GM12875 (cell line): ENCODE data around the gene TMEM45B.
"Not testable (repeated sequence)": the region's sequence is repeated elsewhere in the genome, so short reads cannot be mapped to it uniquely, and the experiment has no call there.

ENCODE experiments used
- H3K4me3 ChIP-seq: one replicate; pipeline ENCODE4 v1.5.1; 2011; ENCODE audit warnings: low read depth, low read length, control low read depth
- TF ChIP-seq, protein P1 (sequence below): IDR thresholded peaks from 2 replicates; pipeline ENCODE4 v1.5.1; 2011; ENCODE audit warnings: low read depth, mild to moderate bottlenecking, control low read depth, inconsistent platforms, low read length, moderate library complexity, borderline replicate concordance; ENCODE audit not compliant: insufficient read depth

TMEM45B gene

DNA sequence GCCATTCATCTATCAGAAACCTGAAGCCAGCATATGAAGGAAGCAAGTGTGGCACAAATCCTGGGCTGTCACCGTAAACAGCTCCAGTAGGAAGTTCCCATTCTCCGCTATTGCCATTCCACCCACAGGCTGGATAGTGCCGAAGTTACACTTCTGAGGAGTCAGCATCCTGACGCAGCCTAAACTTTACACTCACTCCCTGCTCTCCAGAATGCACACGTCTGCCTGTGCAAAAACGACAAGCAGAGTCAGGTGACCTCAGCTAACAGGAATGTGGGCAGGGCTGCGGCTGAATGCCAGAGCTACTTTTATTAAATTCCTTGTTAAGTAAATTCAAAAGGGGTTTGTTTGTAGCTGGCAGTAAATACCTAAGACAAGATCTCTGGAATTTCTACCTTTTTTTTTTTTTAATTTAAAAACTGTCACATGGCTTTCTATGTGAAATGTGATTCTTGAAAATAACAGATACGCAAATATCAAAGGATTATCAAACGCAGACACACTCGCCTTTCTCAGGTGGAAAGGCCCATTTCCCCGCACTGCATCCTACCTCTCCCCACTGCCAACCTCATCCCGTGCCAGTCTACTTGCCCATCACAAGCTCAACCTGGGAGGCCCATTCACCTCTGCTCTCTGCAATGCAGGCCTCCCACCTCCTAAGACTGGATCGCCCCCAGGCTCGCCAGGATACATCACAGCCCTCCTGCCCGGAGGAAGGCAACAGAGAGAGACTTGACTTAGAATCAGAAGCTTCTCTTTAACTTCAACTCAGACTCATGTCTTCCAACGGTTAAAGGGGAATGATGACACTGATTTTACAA, 46.3 kb downstream of the TMEM45B start:
- no peak overlapping the region for H3K4me3 ChIP-seq

DNA sequence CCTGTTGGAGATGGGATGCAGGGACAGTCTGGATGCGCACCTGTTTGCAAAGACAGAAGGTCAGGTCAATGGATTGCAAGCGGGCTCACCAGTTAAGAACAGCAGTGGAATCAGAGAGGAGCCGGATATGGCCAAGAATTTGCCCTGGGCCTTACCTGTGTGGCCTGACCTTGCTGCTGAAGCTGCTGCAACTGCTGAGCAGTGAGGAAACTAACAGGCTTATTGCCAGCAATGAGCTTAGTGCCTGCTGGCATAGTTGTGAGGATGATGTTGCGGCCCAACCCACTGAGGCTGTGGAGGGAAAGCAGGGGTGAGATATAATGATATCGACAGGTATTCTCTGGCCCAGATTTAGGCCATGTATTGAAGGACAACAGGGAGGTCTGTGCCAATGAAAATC, 49.2 kb downstream of the TMEM45B start:
- TF ChIP-seq, protein P1, sequence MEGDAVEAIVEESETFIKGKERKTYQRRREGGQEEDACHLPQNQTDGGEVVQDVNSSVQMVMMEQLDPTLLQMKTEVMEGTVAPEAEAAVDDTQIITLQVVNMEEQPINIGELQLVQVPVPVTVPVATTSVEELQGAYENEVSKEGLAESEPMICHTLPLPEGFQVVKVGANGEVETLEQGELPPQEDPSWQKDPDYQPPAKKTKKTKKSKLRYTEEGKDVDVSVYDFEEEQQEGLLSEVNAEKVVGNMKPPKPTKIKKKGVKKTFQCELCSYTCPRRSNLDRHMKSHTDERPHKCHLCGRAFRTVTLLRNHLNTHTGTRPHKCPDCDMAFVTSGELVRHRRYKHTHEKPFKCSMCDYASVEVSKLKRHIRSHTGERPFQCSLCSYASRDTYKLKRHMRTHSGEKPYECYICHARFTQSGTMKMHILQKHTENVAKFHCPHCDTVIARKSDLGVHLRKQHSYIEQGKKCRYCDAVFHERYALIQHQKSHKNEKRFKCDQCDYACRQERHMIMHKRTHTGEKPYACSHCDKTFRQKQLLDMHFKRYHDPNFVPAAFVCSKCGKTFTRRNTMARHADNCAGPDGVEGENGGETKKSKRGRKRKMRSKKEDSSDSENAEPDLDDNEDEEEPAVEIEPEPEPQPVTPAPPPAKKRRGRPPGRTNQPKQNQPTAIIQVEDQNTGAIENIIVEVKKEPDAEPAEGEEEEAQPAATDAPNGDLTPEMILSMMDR, result no peak
- H3K4me3 ChIP-seq, result no peak overlapping the region

More for the DNA sequence above, 46.3 kb downstream of the TMEM45B start:
- TF ChIP-seq, protein P1, result no peak

DNA sequence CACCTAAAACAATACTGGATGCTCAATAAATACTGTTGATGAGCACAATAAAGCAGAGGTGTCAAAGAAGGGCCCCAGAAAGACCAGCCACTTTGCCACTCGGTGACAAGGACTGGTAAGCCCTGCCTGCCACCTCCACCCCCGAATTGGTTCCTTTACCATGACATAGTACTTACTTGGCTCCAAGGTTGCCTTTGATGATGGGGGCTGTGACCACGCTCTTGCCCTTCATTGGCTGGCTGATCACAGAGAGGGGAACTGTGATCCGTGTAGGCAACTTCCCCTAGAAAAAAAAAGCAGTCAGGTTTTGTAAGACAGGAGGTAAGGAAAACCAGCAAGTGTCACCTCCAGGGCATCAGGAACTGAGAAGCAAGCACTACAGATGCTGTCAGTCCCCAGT, 50.1 kb downstream of the TMEM45B start:
- no peak overlapping the region for H3K4me3 ChIP-seq
- TF ChIP-seq, protein P1, result no peak

DNA sequence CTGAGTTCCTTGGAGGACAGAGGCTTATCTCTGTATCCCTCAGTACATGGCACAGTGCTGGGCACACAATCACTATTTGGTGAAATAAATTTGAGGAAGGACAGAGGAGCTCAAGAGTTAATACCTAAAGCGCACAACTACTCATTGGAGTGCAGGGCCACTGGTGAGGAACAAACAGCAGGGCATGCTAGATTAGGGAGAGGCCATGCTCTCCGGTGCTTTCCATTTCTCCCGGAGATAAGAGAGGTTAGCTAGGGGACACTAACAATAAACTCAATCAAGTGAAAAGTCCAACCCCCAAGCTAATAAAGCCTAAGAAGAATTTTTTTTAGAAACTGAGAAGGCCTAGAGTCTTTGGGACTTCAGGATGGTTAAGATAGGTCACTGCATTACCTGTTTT, 50.7 kb downstream of the TMEM45B start:
- H3K4me3 ChIP-seq, result no peak overlapping the region
- TF ChIP-seq, protein P1, result no peak

DNA sequence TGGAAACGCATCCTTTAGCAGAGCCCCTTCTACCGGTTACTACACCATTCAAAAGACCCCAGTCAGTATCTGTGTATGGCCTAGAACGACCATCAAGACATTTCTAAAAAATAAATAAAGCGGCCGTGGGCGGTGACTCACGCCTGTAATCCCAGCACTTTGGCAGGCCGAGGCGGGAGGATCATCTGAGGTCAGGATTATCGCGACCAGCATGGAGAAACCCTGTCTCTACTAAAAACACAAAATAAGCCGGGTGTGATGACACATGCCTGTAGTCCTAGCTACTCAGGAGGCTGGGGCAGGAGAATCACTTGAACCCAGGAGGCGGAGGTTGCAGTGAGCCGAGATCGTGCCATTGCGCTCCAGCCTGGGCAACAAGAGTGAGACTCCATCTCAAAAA, 53.0 kb downstream of the TMEM45B start:
- not testable (repeated sequence) for H3K4me3 ChIP-seq

DNA sequence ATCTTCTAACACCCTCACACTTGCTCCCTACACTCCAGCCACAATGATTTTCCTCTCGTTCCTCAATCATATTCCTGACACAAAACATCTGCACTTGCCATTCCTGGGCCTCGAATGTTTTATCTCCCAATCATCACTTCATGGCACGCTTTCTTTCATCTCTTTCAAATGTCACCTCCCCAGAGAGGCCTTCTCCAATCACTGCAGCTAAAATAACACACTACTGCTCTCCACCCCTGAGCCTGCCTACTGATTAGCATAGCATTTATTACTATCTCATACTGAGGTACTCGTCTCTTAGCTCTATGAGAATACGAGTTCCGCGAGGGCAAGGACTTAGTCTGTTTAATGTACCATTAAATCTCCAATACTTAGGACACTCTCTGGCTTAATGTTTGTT, 56.3 kb downstream of the TMEM45B start:
- no peak overlapping the region for H3K4me3 ChIP-seq
- TF ChIP-seq, protein P1, result no peak

DNA sequence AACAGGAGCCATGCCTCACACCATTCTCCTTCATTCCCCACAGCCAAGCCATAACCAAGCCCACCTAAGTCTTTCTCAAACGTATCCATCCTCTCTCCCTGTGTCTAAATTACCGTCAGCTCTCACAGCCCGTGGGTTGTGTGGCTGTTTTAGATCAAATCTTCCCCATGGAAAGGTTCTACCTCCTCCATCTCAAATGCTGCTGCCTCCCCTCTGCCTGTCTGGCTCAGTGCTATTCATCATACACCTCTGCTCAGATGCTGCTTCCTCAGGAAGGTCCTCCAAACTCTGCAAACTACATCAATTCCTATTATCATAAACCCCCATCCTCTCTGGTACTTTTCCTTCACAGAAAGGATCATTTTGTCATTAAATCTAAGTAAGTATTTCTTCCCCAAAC, 64.7 kb downstream of the TMEM45B start:
- no peak overlapping the region for H3K4me3 ChIP-seq
- TF ChIP-seq, protein P1, result no peak
